SK-N-SH (cell line): ENCODE data around the gene RDH14.

ENCODE experiments used
- CHD2 ChIP-seq: fragments of 150-350 bp; IDR thresholded peaks from 2 replicates; pipeline ENCODE4 v1.6.1; 2018; ENCODE audit warnings: low read length; ENCODE audit not compliant: partially characterized antibody
- CTCF ChIP-seq: fragments of 200-600 bp; sonication (generic); IDR thresholded peaks from 2 replicates; pipeline ENCODE4 v1.6.1; 2017; ENCODE audit warnings: antibody characterized with exemption, mild to moderate bottlenecking, moderate library complexity
- ELF1 ChIP-seq: IDR thresholded peaks from 2 replicates; pipeline ENCODE4 v1.4.0; 2012
- EP300 ChIP-seq, 2 experiments: IDR thresholded peaks; 2 replicates each; pipeline versions ENCODE4 v1.4.0 to v1.6.1; 2012; ENCODE audit warnings: borderline replicate concordance in 1 of 2, low read depth in 1 of 2, low read length in 1 of 2
- JUND ChIP-seq: IDR thresholded peaks from 2 replicates; pipeline ENCODE4 v1.4.0; 2012
- RXRA ChIP-seq: IDR thresholded peaks from 2 replicates; pipeline ENCODE4 v1.4.0; 2012; ENCODE audit warnings: low read depth, mild to moderate bottlenecking, borderline replicate concordance
- SMC3 ChIP-seq: IDR thresholded peaks from 2 replicates; pipeline ENCODE4 v1.6.1; 2012; ENCODE audit warnings: low read depth, low read length, improper control_type of control experiment
- ZBTB33 ChIP-seq: IDR thresholded peaks from 2 replicates; pipeline ENCODE4 v1.4.0; 2012; ENCODE audit warnings: low read depth, borderline replicate concordance

- TF ChIP-seq SMC3 (no peak), EP300 (IDR thresholded peaks at IDR 0.05; ENCODE audit: borderline replicate concordance in 1 of 2, low read depth in 1 of 2, low read length in 1 of 2) (no peak), CTCF (no peak), ELF1 (no peak), JUND (no peak), ZBTB33 (no peak), RXRA (no peak), CHD2 (no peak)
Measured at GRCh38 chr2:18585526-18585925, 25.1 kb upstream of the RDH14 start.
